GM18858 (cell line): ENCODE data around the gene BCR.

Experiments used
- ATAC-seq: cut with Tn5 transposase; IDR thresholded peaks from one replicate; pipeline ENCODE4 v1.9.1; 2021; ENCODE audit not compliant: unreplicated experiment

BCR gene

DNA sequence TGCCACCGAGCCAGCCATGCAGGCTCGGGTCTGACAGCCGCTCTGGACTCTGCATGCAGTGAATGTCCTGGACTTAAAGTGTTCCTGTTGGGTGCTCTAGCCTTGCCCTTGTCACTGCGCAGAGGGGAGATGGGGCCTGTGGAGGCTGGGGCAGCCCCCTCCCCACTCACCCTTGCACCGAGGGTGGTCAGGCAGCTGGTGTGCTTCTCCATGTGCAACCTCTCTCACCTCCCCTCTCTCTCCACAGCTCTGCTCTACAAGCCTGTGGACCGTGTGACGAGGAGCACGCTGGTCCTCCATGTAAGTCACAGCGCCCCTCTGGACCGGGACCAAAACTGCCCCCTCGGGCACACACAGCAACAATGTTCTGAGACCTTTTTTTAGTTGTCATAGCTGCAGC, 92.5 kb downstream of the BCR start:
- no peak for ATAC-seq

DNA sequence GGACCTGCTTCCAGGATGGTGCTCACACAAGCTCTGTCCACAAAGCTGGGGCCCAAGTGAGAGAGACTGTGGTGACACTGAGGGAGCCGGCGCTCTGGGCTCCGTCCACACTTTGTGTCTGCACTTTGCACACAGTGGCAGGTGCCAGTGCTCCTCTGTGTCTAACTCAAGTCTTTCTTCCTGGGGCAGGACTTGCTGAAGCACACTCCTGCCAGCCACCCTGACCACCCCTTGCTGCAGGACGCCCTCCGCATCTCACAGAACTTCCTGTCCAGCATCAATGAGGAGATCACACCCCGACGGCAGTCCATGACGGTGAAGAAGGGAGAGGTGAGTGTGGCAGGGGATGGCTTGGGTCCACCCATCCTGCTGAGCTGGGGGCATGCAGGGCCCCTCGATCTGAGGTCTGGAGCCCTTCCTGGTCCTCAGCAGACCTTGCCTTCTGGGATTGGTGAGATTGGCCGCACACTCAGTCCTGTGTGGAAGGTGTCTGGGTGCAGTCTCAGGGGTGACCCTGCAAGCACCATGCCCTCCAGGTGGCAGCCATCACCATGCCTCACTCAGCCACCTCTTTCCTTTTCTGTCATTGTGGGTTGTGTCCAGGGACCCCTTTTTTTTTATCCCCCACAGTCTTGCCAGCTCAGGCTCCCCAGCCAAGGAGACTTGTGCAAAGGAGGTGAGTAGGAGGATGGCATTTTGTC, 93.3 kb downstream of the BCR start:
- ATAC-seq = no peak

DNA sequence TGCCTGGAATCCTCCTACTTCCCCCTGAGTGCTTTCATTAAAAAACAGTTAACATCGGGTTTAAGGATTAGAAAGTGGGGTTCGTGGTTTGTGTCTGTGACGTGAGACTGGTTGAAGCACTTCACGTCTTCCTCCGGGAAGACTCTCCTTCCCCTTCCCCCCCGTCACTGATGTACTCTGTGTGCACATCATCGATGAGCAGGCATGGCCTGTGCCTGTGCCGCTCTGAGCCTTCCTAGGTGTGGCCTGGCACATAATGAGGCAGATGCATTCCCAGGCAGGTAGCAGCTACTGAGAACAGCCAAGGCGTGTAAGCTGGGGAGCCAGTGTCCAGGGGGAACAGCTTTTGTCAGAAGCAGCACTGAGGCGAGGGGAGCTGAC, 93.8 kb downstream of the BCR start:
- no peak for ATAC-seq

DNA sequence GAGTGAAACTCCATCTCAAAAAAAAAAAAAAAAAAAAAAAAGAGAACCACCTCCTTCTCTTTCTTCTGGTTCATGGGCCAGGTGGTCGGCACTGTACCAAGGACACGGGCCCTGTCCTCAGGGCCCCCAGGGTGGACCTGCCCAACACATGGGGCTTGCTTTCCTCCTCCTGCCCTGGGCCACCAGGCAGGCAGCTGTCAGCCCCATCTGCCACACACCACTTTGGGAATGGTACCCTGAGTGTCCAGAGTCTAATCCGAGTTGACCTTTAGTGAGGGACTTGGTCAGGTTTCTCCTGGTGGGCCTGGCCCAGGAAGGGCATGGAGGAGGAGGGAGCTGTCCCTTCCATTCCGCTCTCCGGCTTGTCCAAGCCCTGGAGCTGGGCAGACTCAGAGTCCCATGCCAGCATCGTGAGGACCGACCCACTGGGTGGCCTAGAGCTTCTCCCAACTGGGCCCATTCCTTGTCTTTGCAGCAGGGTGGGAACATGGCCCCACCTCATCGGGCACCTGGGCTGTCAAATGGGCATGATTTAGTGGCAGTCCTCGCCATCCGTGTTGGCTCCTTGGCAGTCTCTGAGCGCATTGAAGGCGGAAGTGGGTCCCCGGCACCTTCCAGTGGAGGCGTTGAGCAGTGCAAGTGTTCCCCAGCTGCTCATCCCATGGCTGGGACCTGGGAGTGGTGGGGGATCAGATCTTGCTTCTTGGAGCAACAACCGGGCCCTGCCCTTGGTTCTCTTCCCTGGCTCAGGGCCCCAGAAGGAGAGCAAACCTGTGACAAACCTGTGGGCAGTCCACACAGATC, 94.8 kb downstream of the BCR start:
- no peak for ATAC-seq

DNA sequence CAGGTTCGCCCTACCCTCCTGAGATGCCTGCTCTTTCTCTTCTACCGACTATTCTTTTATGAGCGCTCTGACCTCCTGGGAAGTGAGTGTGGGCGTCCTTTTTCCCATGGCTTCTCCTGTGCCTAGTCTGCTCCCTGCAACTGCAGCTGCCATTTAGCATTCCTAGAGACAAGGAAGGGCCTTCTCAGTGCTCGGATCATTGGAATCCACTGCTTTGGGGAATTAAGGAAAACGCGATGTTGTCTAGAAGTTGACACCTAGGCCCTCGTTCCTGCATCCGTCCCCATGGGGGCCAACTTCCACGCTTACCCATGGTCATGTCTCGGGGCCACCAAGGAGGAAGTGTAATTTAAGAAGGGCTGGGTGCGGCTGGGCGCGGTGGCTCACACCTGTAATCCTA, 95.4 kb downstream of the BCR start:
- no peak for ATAC-seq

DNA sequence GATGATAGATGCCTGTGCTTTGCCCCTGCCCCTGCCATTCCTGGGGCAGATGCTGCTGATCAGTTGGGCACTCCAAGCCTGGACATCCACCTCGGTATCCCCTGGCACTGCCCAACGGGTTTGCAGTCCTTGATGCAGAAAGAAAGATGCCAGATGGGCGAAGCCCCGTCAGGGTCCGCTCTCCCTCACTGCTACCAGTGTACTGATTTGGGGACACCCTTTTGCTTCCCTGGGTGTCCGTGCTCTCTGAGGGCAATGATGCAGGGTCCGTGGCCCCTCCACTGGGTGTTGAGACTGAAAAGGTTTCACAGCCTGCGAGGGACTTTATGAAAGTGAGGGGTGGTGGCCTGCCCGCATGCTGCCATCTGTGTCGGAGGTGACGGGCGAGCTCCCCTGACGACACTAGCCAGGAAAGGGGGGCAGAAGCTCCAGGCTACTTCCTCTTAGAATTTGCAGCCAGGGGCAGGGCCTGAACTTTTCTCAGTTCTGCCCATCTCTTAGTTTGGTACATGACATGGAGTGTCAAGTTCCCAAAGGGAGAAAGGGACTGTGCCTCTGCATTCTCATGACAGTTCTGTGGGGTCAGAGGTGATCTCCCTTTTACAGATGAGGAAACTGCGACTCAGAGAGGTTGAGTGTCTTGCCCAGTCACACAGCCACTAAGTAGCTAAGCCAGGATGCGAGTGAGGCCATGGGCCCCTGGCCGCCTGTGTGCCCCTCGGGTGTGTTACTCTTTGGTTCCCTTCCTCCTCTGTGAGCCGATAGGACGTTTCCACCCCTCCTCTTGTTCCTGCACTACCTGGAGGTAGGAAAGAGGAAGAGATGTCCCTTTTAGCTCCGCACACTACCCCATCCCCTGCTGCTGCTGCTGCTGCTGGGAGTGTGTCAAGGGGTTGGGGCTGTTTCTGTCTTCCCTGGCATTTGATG, 96.6 kb downstream of the BCR start:
- ATAC-seq = no peak

DNA sequence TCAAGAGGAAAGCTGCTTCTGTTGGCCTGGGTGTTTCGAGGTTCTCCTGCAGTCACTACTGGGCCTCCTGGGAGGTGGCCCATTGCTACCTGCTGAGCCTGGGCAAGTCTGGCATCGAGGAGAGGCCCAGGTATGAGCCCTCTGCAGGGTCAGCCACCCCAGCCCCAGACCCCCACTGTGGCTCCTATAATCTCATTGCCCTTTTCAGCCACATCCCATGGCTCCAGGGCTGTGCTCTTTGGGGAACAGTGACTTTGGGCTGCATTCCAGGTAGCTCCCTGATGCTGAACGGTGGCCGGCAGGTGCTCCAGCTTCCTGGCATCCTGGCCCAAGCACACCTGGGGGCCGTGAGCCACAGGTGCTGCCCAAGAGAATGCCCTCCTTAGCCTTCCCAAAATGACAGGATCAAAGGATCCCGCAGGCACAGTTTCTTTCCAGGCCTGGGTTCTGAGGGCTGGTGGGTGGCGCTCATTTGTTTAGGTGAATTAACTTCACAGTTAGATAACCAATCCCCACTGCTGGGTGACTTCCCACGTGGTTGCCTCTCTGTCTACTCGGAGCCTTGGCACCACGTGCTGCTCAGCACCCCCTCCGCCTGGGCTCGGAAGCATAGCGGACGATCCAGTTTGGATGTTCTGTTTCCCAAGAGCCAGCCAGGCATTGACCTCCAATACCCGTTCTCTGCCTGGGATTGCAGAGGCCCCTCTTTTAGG, 97.4 kb downstream of the BCR start:
- ATAC-seq = no peak

DNA sequence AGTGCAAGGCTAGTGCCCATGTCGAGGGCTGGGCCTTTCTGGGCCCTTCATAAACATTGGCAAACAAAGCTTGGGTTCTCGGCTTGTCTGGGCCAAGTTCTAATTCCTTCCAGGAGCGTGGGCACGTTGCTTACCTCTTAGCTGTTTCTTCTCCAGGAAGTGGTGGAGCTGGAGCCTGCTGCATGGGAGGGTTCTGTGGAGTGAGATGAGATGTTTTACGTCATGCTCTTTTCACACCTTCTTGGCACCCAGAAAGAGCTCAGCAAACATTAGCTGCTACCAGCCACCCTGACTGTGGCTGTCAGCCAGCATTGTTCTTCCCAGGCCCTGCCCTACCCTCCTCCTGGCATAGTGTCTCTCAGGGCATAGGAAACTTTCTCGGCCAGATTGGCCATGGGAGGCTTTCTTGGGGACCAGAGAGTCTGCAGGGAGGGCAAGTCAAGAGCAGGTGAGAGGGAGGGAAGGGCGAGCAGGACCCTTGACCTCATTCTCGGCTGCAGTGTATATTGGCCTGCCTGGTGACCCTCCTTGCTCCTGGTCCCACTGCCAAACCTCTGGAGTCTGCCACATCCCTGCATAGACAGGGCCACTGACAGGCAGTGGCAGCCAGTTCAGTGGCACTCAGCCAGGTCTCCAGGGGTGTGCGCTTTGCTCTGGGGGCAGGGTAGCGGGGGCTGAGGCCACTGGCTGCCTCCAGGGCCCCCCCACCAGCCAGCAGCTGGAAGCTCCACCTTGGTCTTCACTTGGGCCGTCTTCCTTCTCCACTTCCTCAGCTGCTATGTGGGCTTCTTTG, 98.8 kb downstream of the BCR start:
- no peak for ATAC-seq

DNA sequence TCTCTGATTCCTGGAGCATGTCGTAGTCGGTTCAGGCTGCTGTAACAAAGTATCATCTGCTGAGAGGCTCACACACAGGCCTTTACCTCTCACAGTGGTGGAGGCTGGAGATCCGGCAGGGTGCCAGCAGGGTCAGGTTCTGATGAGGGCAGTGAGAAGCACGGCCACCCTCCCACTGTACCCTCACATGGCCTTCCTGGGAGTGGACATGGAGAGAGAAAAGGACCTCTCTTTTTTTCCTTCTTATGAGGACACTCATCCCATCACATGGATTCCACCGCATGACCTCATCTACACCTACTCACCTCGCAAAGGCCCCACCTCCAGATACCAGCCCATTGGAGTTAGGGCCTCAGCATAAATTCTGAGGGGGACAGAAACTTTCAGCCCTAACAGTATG, 99.5 kb downstream of the BCR start:
- no peak for ATAC-seq

DNA sequence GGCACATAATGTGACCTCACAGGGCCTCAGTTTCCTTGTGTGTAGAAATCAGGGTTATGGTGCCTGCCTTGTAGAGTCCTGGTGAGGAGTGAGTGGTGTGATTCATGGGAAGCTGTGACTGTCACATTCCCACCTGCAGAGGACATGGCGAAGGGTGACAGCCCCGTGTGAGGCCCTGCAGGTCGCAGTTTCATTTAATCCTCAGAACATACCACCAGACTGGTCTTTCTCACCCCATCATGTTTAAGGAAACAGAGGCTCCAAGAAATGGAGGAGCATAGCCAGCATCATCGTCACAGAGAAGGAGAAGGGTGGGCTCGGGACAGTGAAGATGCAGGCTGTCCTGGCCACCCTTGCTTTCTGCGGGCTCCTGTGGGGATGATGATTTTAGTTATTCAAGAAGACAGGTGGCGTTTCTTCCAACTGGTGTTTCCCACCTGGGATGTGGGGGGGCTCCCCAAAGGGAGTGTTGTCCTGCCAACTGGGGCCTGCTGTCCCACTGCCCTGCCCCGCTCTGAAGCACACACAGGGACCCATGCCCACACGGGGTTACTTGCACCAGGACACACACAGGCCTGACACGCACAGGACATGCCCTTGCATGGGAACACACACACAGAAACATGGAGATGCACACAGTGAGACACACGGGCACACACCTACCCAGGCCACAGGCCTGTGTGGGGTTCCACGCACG, 100.2 kb downstream of the BCR start:
- no peak for ATAC-seq

DNA sequence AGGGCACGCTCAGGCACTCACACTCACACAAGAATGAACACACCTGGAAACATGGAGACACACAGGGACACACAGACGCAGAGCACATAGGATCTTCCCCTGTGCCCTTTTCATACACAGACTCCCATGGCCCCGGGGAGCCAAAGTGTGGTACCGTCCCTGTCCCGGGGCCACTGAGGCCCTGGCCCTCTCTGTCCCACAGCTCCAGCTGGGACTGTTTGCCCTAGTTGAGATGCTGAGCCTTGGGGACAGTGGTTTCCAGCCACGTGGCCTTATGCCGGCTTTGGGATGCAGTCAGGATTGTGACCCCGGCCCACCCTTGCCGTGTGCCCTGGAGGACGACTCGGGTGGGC, 100.7 kb downstream of the BCR start:
- ATAC-seq = no peak

DNA sequence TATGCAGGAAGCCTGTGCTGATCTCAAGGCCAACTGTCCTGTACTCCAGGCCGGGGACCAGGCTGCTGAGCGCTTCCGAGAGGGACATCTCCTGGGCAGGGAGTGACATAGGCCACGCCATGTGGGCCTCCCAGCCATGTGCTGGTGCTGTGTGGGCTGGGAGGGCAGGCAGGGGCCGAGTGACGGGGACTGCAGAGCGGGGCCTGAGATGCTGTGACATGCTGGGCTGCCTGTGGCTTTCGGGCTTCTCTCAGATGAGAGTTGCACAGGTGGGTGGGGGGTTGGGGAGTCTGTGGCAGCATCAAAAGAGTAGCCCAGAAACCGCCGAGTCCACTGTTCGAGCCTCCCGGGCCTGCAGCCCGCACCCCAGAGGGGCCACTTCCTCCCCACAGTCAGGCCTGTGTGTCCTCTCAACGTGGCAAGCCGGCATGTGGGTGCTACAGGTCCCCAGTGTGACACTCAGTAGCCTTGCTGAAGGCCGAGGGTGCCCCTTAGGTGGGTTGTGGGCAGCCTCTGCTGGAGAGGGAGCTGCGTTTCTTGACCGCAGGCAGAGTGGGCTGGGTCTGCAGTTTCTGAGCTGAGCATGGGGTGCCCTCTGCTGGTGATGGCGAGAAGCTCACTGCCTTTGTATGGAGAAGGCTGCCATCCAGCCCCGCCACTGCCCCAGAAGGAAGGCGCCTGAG, 101.2 kb downstream of the BCR start:
- ATAC-seq = no peak

DNA sequence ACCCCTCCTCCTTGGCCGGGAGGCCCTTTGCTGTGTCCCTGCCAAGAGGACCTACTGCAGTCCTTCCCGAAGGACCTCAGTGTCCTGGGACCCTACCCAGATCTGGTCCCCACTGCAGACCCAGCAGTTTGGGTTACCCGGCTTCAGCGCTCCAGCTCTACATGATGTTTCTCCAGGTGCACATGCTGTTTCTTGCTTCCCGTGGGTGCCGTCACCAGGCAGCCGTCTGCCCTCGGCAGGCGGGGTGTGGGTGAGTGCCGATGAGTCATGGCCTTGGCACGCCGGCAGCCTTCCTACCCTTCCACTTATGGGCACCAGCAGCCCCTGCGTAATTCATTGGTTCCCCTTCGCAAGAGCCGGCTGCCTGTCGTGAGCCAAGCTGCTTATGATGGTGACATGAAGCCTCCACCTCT, 101.8 kb downstream of the BCR start:
- no peak for ATAC-seq

DNA sequence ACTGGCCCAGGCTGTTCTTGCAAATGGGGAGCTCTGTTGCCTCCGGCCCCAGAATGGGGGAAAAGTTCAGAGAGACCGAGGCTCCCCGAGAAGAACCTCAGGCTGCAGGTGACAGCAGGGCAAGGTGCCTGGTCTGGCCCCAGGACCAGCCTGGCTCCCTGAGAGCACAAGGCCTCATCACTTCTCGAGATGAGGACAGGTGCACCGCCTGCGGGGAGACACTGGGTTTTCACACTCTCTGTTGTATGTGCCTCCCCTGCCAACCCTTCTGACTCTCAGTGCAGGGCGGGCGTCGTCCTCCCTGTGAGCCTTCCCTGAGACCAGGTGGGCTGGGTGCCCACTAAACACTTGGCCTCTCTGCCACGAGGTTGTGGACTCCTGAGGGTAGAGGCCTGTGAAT, 102.2 kb downstream of the BCR start:
- no peak for ATAC-seq

DNA sequence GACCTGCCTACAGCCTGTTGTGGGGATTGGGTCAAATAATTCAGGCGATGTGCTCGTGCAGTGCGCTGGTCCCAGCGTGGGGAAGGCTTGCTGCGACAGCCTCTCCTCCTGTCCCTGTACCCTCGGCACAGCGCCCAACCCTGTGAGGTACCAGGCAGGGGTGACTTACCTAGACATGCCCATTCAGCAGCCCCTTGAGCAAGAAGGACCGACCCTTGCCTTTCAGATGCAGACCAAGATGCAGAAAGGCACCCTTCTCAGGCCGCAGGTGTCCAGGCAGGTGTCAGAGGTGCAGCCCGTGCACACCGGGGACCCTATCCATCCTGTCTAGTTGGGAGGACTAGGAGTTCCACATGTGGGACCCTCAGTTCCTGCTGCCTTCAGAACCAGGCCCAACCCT, 102.7 kb downstream of the BCR start:
- no peak for ATAC-seq

DNA sequence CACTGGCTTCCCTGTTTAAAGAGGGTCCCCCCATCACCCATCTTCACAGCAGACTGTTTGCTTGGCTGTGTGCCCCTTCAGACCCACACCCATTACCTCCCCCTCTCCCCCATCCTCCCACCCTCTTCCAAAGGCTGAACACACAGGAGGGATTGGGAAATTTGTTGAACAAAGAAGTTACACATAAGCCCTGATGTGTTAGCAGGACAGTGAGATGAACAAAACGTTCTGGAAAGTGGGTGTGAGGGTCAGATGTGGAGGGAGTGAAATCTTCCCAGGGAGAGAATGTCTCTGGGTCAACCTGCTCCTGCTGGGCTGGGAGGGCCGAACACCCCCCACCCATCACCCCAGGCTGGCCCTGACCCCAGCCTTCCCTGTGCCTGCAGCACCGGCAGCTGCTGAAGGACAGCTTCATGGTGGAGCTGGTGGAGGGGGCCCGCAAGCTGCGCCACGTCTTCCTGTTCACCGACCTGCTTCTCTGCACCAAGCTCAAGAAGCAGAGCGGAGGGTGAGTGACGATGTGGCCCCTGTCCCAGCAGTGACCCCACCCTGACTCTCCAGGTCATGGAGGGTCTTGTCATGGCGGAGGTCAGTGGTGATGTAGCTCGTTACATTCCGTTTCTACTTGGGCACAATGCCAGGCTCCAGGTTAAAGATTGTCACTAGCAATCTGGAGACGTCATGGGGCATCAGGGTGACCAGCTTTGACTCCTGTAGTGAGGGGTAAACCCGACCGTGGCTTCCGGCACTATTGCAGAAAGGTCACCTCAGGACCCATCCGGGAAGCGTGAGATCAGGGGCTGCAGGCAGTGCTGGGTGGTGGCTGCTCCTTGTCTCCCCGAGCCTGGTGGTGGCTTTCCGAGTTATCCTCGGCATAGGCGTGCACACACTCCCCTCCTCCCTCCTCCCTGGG, 103.5 kb downstream of the BCR start:
- ATAC-seq = no peak

DNA sequence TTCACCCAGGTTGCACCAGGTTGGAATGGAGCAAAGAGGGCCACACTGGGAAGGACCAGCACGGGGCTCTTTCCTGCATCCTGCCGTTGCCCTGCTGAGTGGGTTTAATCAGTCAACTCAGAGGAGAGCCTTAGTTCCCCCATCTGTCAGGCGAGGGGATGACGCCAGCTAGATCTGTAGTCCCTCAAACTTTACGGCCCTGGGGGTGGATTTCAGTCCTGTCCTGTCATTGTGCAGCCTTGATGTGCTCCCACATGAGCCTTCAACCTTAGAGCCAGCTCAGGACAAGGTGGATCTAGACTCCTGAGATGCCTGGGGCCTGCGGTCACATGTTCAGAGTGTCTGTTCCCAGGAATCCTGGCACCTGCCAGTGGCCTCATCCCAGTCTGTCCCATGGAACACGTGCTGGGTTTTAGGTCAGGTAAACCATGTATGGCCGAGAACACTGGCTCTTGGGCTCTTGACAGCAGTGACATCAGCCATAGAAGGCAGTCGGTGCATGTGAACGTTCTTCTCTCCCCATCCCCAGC, 104.3 kb downstream of the BCR start:
- ATAC-seq = no peak

DNA sequence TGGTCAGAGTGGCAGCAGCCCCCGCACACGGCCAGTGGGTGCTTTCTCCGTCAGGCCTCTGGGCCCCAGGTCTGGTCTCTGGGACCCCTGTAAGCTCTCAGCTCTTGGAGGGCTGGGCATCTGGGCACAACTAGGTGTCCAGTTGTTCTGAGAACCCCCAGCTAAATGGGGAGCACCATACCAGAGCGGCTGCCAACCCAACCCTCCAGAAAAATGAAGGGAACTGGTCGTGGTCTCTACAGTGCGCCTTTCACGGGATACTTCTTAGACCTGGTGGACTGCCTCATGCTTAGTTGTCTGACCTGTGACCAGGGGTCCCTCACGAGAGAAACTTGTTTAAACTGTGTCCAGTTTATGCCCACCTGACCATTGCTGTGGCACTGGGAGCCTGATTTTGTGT, 104.9 kb downstream of the BCR start:
- ATAC-seq = no peak
